Breast epithelium (tissue), 4 donors: Measurements from ENCODE around the gene SMIM24. TPM values are rescaled to one million over a fixed set of nuclear protein-coding genes. Genes with fewer than 3 reads are reported as not detected.

Source experiments
- DNase-seq, 2 donors: peaks; one replicate each; pipeline ENCODE4 v3.0.0-alpha.2; 2019; ENCODE audit warnings: low spot score in 2 of 2
- H3K27ac ChIP-seq, 2 donors: fragments of 200-600 bp; sonication (generic) in 1 of 2; one replicate each; pipeline ENCODE4 v1.5.1; 2016 to 2019; ENCODE audit warnings: mild to moderate bottlenecking in 1 of 2
- H3K27me3 ChIP-seq, 2 donors: fragments of 200-600 bp; sonication (generic) in 1 of 2; one replicate each; pipeline versions ENCODE4 v1.5.1 to v1.6.0; 2017 to 2019; ENCODE audit warnings: control low read depth in 1 of 2, mild to moderate bottlenecking in 1 of 2
- H3K36me3 ChIP-seq: fragments of 200-600 bp; one replicate; pipeline ENCODE4 v1.5.1; 2019
- H3K4me1 ChIP-seq, 2 donors: fragments of 200-600 bp; sonication (generic); one replicate each; pipeline ENCODE4 v1.5.1; 2016 to 2019; ENCODE audit warnings: control low read depth in 1 of 2
- H3K4me3 ChIP-seq, 3 donors: fragments of 200-600 bp; sonication (generic); 1 replicate in 2 of 3; 2 replicates in 1 of 3; pipeline ENCODE4 v1.5.1; 2016 to 2019; ENCODE audit warnings: mild to moderate bottlenecking in 3 of 3, moderate library complexity in 2 of 3
- H3K9me3 ChIP-seq, 2 donors: fragments of 200-600 bp; sonication (generic) in 1 of 2; one replicate each; pipeline ENCODE4 v1.5.1; 2016 to 2019; ENCODE audit warnings: control low read depth in 1 of 2
- POLR2A ChIP-seq: fragments of 450-650 bp; IDR thresholded peaks from one replicate; pipeline ENCODE4 v1.6.1; 2016; ENCODE audit warnings: antibody characterized with exemption, mild to moderate bottlenecking, moderate library complexity
- POLR2AphosphoS5 ChIP-seq, 3 donors: sonication (generic); formaldehyde crosslinking; IDR thresholded peaks; one replicate each; pipeline ENCODE4 v1.6.1; 2017; ENCODE audit warnings: antibody characterized with exemption in 3 of 3
- intact Hi-C: fragments of 100-400 bp; cut with DNase I; formaldehyde crosslinking; loops from one replicate; pipeline ENCODE4 v1.15.1; 2023; ENCODE audit warnings: low total_unique reads
- total RNA-seq, 3 donors: library from RNA; depleted of rRNA; stranded (reverse); fragments of >200 nt; gene quantifications; one replicate each; pipeline ENCODE4 v1.1.0, GENCODE V29; 2016
- TF ChIP-seq, protein P1 (sequence below), 3 donors: fragments of 450-650 bp; IDR thresholded peaks; one replicate each; pipeline ENCODE4 v1.5.1; 2016 to 2017; ENCODE audit warnings: antibody characterized with exemption in 3 of 3, mild to moderate bottlenecking in 3 of 3, moderate library complexity in 3 of 3

The SMIM24 gene
- total RNA-seq, 3 donors from 2014 or later: 2.0 to 6.7 TPM; not detected in 1

- no peak for DNase-seq
- peaks cover 4% of the 10 kb centered on the region for H3K36me3 ChIP-seq
- TF ChIP-seq POLR2AphosphoS5 (IDR thresholded peaks at IDR 0.05) (no peak), POLR2A (no peak)
- TF ChIP-seq, protein P1, sequence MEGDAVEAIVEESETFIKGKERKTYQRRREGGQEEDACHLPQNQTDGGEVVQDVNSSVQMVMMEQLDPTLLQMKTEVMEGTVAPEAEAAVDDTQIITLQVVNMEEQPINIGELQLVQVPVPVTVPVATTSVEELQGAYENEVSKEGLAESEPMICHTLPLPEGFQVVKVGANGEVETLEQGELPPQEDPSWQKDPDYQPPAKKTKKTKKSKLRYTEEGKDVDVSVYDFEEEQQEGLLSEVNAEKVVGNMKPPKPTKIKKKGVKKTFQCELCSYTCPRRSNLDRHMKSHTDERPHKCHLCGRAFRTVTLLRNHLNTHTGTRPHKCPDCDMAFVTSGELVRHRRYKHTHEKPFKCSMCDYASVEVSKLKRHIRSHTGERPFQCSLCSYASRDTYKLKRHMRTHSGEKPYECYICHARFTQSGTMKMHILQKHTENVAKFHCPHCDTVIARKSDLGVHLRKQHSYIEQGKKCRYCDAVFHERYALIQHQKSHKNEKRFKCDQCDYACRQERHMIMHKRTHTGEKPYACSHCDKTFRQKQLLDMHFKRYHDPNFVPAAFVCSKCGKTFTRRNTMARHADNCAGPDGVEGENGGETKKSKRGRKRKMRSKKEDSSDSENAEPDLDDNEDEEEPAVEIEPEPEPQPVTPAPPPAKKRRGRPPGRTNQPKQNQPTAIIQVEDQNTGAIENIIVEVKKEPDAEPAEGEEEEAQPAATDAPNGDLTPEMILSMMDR (IDR thresholded peaks at IDR 0.05): no peak
- intact Hi-C loops: no loop called here
- H3K27ac ChIP-seq: no peak overlapping the region
- H3K4me3 ChIP-seq: no peak overlapping the region
- no peaks in the 10 kb centered on the region for H3K9me3 ChIP-seq
- H3K4me1 ChIP-seq: no peaks in the 10 kb centered on the region
- H3K27me3 ChIP-seq: no peaks in the 10 kb centered on the region
Observed at GRCh38 chr19:3526507-3527237, 46.3 kb upstream of the SMIM24 start.

DNA sequence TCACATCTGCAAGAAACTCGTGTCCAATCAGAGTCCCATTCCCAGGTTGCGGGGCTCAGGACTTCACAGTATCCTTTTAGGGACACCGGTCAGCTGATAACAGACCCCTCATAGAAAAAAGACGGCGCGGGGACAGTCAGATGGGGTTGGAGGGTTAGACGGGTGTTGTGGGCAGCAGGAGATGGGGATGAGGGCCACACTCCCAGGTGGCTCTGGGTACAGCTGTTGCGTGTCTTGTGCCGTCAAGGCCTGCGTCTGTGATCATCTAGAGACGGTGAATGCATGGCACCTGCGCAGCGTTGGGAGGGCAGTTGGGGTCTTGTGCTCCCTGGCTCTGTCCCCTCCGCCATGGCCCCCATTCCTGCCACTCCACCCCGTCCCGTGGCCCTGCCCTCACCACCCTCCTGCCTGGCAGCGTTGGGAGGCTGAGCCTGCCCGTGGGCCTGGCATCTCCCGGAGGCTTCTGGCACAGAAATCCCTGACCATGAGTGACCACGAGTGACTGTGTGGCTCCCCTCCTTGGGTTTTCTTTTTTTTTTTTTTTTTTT is 44.7 kb upstream of the SMIM24 start:
- intact Hi-C loops: no loop called here
- peaks cover 4% of the 10 kb centered on the region for H3K36me3 ChIP-seq

DNA sequence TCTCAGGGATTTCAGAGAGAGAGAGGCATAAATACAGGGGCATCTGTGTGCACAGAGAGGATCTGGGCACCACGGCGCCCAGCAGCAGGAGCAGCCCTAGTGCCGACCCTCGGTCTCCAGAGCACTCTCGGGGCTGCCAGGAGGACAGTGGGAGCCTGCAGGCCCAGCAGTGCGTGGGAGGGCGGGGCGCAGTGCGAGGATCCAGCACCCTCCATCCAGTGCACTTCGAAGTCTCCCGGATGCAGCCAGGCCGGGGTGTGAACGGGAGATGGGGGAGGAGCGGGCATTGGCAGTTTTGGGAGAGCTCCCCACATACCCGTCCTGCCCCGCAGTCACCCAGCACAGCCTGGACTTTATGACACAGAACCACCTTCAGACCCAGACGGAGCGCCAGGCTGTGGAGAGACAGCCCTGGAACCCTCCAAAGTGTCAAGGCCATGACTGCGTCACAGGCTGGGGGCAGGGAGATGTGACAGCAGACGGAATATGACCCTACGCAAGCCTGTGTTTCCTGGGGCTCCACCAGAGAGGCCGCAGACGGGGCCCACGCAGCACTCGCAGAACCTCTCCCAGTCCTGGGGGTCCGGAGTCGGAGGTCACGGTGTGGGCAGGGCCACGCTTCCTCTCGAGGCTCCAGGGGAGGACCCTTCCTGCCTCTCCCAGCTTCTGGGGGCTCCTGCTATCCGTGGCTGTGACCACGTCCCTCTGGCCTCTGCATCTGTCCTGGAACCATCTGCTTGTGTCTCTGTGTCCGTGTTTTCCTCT is 43.9 kb upstream of the SMIM24 start:
- H3K36me3 ChIP-seq: peaks cover 4% of the 10 kb centered on the region
- TF ChIP-seq POLR2AphosphoS5 (IDR thresholded peaks at IDR 0.05): no peak

More for the DNA sequence above, 44.7 kb upstream of the SMIM24 start:
- Histone ChIP-seq H3K4me3 (no peak overlapping the region), H3K27me3 (no peaks in the 10 kb centered on the region), H3K9me3 (no peaks in the 10 kb centered on the region), H3K27ac (no peak overlapping the region), H3K4me1 (no peaks in the 10 kb centered on the region)
- TF ChIP-seq, protein P1 (IDR thresholded peaks at IDR 0.05): no peak
- TF ChIP-seq POLR2A: no peak
- TF ChIP-seq POLR2AphosphoS5 (IDR thresholded peaks at IDR 0.05): no peak
- DNase-seq: no peak

GRCh38 chr19:3523361-3524077 is 43.2 kb upstream of the SMIM24 start:
- H3K36me3 ChIP-seq: peaks cover 4% of the 10 kb centered on the region
- no peaks in the 10 kb centered on the region for H3K4me1 ChIP-seq
- no peaks in the 10 kb centered on the region for H3K9me3 ChIP-seq
- no peak for DNase-seq
- H3K27ac ChIP-seq: no peak overlapping the region
- no peak overlapping the region for H3K4me3 ChIP-seq
- intact Hi-C loops: no loop called here
- no peak for TF ChIP-seq POLR2AphosphoS5 (IDR thresholded peaks at IDR 0.05)
- TF ChIP-seq POLR2A: no peak
- TF ChIP-seq, protein P1 (IDR thresholded peaks at IDR 0.05): no peak
- no peaks in the 10 kb centered on the region for H3K27me3 ChIP-seq

More for the DNA sequence above, 43.9 kb upstream of the SMIM24 start:
- intact Hi-C loops: no loop called here
- Histone ChIP-seq H3K27ac (no peak overlapping the region), H3K4me1 (no peaks in the 10 kb centered on the region), H3K27me3 (no peaks in the 10 kb centered on the region), H3K9me3 (no peaks in the 10 kb centered on the region), H3K4me3 (no peak overlapping the region)
- no peak for DNase-seq
